ENCODE data around the gene IGSF8.

DNA sequence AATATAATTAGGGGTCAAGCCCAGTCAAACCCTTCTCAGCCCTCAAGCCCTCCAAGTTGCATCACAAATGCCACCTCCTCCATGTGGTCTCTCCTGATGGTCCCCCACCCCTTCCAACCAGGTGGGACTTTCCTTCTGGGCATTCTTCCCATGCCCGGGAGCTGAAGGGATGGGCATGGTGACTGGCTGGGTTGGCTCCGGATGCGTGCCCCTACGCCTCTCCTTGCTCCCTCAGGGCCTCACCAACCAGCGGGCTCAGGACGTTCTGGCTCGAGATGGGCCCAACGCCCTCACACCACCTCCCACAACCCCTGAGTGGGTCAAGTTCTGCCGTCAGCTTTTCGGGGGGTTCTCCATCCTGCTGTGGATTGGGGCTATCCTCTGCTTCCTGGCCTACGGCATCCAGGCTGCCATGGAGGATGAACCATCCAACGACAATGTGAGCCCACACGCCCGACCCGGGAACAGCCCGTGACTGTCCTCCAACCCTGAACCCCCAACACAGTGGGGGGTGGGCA, 24.6 kb upstream of the IGSF8 start:
- TF ChIP-seq CTCF (IDR thresholded peaks at IDR 0.05; ENCODE audit: insufficient read depth, low read depth, low read length) (no peak), EZH2 (IDR thresholded peaks at IDR 0.05; ENCODE audit: insufficient read depth, low read length) (no peak)
